Subcutaneous preadipocyte (primary cell): ENCODE measurements around the gene ADAMTS20. TPM values are rescaled to one million over a fixed set of nuclear protein-coding genes. Genes with fewer than 3 reads are reported as not detected.

ENCODE experiments used
- total RNA-seq: library from RNA; depleted of rRNA; stranded (reverse); fragments of >200 nt; gene quantifications from 2 replicates; pipeline ENCODE4 v1.2.3, GENCODE V29; 2012

The ADAMTS20 gene, protein sequence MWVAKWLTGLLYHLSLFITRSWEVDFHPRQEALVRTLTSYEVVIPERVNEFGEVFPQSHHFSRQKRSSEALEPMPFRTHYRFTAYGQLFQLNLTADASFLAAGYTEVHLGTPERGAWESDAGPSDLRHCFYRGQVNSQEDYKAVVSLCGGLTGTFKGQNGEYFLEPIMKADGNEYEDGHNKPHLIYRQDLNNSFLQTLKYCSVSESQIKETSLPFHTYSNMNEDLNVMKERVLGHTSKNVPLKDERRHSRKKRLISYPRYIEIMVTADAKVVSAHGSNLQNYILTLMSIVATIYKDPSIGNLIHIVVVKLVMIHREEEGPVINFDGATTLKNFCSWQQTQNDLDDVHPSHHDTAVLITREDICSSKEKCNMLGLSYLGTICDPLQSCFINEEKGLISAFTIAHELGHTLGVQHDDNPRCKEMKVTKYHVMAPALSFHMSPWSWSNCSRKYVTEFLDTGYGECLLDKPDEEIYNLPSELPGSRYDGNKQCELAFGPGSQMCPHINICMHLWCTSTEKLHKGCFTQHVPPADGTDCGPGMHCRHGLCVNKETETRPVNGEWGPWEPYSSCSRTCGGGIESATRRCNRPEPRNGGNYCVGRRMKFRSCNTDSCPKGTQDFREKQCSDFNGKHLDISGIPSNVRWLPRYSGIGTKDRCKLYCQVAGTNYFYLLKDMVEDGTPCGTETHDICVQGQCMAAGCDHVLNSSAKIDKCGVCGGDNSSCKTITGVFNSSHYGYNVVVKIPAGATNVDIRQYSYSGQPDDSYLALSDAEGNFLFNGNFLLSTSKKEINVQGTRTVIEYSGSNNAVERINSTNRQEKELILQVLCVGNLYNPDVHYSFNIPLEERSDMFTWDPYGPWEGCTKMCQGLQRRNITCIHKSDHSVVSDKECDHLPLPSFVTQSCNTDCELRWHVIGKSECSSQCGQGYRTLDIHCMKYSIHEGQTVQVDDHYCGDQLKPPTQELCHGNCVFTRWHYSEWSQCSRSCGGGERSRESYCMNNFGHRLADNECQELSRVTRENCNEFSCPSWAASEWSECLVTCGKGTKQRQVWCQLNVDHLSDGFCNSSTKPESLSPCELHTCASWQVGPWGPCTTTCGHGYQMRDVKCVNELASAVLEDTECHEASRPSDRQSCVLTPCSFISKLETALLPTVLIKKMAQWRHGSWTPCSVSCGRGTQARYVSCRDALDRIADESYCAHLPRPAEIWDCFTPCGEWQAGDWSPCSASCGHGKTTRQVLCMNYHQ (N-terminal part only)
- not detected in 2 replicates for total RNA-seq

DNA sequence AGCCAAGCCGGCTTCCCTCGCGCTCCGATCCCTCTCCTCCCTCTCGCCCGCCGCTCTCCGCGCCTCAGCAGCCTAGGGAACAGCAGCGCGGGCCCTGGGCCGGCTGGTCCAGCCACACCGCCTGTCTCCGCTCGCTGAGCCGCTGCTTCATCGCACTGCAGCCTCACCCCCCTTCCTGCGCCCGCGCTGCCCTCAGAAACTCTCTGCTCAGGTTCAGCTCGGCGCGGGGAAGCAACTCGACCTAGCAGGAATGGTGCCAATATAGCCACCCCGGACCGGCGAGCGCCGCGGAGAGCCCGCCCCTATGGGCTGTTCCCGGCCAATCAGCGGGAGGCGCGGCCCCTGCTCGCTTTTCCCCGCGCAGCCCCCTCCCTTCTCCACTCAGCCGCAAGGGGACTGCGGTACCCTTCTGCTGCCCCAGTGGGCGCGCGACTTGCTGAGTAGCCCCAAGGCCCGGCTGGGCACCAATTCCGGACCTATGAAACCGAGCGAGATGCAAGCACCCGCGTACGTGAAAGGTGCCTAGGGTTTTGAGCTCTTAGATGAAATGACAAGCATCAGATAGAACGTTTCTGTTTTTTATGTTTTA, at the start of gene ADAMTS20:
Gene ADAMTS20, minus strand, starts transcription at position 233 of the 589 bp plus-strand sequence. CDS start 282 bp downstream, outside the sequence.

Other genes starting within 250 kb of the ADAMTS20 start
- 22.4 and 33.0 TPM in 2 replicates for gene PUS7L, start 206.6 kb upstream of the ADAMTS20 start, total RNA-seq
- 17.6 and 19.4 TPM in 2 replicates for gene IRAK4, start 206.7 kb upstream of the ADAMTS20 start, total RNA-seq